ENCODE measurements around the gene DERA.
"Not testable (repeated sequence)": the region's sequence is repeated elsewhere in the genome, so short reads cannot be mapped to it uniquely, and the experiment has no call there.

The DERA gene

DNA sequence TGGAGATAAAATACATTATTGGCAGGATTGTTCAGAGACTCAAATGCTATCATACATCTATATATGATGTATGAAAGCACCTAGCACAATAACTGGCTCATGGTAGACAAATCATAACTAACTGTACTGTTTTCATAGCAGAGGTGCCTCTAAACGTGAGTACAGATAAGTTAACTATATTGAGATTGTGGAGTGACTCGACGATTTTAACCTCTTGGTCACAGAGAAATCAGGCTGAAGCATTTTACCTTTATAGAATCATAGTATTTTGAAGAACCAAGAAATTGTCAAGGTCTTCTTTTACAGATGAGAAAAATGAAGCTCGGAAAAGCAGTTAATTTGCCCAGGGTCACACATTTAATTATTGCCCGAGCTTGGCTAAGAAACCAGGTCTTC is 666 bp upstream of the DERA start:
- no peak for DNase-seq

DNA sequence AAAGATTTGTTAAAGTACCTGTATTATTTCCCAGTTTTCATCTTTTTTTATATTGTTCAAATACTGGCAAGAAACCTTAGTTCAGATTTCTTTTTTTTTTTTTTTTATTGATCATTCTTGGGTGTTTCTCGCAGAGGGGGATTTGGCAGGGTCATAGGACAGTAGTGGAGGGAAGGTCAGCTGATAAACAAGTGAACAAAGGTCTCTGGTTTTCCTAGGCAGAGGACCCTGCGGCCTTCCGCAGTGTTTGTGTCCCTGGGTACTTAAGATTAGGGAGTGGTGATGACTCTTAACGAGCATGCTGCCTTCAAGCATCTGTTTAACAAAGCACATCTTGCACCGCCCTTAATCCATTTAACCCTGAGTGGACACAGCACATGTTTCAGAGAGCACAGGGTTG is 799 bp downstream of the DERA start:
- DNase-seq = not testable (repeated sequence)

GRCh38 chr12:15914131-15914530 is 3.0 kb downstream of the DERA start:
- DNase-seq = not testable (repeated sequence)

DNA sequence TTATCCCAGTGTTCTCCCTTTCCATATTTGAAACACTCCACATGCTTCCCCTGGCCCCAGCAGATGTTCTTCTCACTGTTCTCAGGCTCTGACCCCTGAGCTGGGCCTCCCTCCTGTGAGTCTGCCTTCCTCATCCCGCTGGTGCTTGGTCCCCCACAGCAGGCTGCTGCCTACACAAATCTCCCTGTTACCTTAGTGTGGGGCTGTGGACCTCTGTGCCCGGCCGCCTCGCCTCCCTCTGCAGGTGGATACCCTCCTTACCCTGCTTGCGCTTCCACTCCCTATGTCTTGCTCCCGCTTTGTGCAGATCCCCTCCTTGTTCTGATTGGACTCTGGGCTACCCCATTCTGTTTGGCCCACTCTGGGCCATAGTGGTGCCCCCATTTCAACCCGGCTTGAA is 6.9 kb downstream of the DERA start:
- no peak for DNase-seq

DNA sequence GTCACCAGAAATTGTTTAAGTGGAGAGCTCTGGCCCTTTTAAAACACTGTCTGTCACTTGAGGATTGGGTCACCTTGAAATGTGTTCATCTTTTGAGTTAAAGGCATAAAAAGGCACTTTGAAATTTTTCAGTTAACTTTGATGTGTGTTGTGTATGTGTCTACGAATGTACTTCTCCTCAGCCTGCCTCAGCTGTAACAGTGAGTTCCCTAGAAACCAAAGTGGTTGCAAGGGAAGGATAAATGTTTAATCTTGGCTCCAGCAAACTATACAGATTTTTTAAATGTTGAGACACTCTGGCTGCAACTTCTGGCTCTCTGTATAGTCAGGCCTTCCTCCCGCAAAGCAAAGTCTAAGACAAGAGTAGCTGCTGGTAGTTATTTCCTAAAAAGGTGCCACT is 8.3 kb downstream of the DERA start:
- DNase-seq = no peak

DNA sequence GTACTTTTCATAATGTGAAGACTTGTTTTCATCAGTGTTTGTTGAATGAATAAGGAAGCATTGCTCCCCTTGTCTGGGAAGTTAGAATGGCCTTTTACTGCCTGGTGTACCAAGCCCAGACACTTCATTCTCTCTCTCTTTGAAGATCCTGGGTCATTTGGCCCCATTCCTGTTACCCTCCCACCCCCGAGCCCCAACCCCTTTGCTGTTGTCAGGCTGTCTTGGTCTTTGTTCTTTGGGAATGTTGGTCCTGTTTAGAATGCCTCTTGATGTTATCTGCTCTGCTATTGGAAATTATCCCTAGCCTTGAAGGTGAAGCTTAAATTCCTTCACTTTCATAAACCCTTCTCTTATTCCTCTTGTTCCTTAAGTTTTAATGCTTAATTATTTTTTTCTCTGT is 13.8 kb downstream of the DERA start:
- no peak for DNase-seq

GRCh38 chr12:15928346-15928745 is 17.2 kb downstream of the DERA start:
- no peak for DNase-seq

DNA sequence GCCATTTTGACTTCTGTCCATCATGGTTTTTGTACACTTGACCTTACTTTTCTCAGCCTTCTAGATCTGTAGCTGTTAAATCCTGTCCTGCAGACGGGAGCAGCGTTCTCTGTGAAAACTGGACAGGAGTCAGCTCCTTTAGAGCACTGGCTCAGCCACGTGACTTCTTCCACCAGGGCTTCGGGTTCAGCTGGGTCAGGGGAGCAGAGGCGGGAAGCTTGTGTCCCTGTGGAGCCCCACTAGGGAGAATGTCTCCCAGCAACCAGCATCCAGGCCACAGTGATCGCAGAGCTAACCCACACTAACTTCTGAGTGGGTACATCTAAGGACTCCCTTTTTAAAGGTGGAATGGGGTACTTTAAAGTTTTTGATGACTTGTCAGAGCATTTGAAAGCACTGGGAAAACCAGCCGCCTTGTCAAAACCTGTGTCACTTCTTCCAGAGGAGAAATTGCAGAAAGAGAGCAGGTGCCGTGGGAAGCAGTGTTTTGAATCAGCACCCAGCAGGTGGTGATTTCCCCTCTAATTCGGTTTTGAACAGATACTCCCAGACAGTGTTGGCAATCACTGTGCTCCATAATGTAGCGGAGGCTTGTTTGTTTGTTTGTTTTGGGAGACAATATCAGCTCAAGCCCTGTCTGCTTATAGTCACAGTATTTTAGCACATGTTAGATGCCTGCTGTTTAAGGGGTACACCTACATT is 17.9 kb downstream of the DERA start:
- no peak for DNase-seq

GRCh38 chr12:15931590-15932053 is 20.5 kb downstream of the DERA start:
- no peak for DNase-seq

DNA sequence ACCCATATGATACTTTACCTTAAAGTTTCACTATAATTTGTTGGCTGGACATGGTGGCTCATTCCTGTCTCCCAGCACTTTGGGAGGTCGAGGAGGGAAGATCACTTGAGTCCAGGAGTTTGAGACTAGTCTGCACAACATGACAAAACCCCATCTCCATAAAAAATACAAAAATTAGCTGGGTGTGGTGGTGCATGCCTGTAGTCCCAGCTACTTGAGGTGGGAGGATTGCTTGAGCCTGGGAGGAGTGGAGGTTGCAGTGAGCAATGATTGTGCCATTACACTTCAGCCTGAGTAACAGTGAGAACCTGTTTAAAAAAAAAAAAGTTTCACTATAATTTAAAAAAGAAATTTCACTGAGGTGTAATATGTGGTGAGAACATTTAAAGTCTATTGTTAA is 21.2 kb downstream of the DERA start:
- no peak for DNase-seq

GRCh38 chr12:15932971-15933370 is 21.8 kb downstream of the DERA start:
- DNase-seq = no peak

- DNase-seq = no peak
Measured at GRCh38 chr12:15933751-15934150, 22.6 kb downstream of the DERA start.

GRCh38 chr12:15936751-15937150 is 25.6 kb downstream of the DERA start:
- DNase-seq = no peak

- DNase-seq = no peak
Measured at GRCh38 chr12:15937902-15938301, 26.8 kb downstream of the DERA start.

- DNase-seq = no peak
Measured at GRCh38 chr12:15939111-15939510, 28.0 kb downstream of the DERA start.

DNA sequence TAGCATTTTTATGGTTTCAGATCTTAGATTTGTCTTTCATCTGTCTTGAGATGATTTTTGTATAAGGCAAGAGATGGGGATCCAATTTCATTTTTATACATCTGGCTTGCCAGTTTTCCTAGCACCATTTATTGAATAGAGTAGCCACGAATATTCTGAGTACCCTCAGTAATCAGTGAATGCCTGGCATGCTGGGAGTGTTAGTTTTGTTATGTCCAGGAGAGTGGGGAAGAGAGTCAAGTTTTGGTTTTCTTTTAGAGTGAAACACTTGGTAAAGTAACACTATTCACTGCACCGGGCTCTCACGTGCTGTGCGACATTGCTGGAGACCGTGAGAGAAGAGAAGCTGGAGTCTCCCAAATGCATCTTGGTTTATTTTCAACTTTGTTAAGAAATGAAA is 31.3 kb downstream of the DERA start:
- no peak for DNase-seq

DNA sequence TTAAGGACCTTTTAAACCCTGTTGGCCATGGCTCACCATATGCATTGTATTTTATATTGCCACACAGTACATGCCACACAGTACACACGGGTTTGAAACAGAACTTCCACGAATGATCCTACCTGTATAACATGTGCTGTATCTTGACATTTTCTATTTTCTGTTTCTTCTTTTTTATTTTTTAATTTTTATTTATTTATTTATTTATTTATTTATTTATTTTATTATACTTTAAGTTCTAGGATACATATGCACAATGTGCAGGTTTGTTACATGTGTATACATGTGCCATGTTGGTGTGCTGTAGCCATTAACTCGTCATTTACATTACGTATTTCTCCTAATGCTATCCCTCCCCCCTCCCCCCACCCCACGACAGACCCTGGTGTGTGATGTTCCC is 32.4 kb downstream of the DERA start:
- not testable (repeated sequence) for DNase-seq

DNA sequence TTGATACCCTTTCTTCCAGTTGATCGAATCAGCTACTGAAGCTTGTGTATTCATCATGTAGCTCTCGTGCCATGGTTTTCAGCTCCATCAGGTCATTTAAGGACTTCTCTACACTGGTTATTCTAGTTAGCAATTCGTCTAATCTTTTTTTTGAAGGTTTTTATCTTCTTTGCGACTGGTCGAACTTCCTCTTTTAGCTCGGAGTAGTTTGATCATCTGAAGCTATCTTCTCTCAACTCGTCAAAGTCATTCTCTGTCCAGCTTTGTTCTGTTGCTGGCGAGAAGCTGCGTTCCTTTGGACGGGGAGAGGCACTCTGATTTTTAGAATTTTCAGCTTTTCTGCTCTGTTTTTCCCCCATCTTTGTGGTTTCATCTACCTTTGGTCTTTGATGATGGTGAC is 37.3 kb downstream of the DERA start:
- not testable (repeated sequence) for DNase-seq

- DNase-seq = no peak
Measured at GRCh38 chr12:15955281-15955680, 44.1 kb downstream of the DERA start.

DNA sequence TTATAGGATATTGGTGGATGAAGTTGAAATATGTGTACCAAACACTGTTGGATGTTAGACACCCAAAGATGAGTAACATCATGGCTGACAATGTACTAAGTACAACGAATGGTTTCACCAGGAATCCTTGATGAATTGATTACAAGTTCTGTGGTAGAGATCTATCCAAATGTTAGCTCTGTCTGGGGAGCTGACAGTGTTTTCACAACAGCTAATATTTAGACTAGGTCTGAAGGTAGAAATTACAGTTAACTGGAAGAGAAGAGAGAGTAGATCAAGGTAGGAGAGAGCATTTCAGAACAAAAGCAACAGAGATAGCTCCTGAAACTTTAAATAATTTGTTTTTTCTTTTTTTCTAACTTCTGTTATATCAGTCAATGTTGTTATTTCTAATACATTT is 44.9 kb downstream of the DERA start:
- no peak for DNase-seq

- DNase-seq = no peak
Measured at GRCh38 chr12:15956413-15957185, 45.5 kb downstream of the DERA start.

DNA sequence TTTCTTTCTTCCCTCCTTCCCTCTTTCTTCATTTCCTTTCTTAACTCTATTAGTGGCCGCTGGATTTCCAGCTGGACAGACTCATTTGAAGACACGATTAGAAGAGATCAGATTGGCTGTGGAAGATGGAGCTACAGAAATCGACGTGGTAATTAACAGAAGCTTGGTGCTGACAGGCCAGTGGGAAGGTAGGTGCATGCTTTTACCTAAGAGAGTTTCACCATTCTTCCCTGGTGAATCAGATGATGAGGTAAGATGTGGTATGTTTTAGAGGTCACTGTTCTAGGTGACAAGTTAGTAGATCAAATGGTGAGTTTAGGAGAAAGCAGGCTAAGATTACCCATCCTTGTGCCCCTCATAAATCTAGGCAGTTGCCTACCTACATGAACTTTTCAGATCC is 51.6 kb downstream of the DERA start:
- no peak for DNase-seq

- DNase-seq = no peak
Measured at GRCh38 chr12:15963271-15963670, 52.1 kb downstream of the DERA start.

GRCh38 chr12:15966426-15966825 is 55.3 kb downstream of the DERA start:
- no peak for DNase-seq

Measured in T-helper 9 cell (primary cell).